Right lobe of liver (tissue), 6 donors: Measurements from ENCODE around the gene ZBTB21. TPM values are rescaled to one million over a fixed set of nuclear protein-coding genes. Genes with fewer than 3 reads are reported as not detected.

ENCODE experiments used
- ATAC-seq, 4 donors: fragments of 200-7000 bp; cut with Tn5 transposase; one replicate each; pipeline ENCODE4 v1.9.1; 2020; ENCODE audit warnings: mild to moderate bottlenecking in 4 of 4, moderate library complexity in 4 of 4
- DNase-seq, 3 donors: peaks; one replicate each; pipeline ENCODE4 v3.0.0-alpha.2; 2020
- H3K27ac ChIP-seq, 3 donors: fragments of 200-600 bp; one replicate each; pipeline ENCODE4 v1.8.0; 2022
- H3K27me3 ChIP-seq, 2 donors: fragments of 200-600 bp; one replicate each; pipeline ENCODE4 v1.8.0; 2022
- H3K36me3 ChIP-seq, 4 donors: fragments of 200-600 bp; sonication (generic) in 1 of 4; one replicate each; pipeline versions ENCODE4 v1.5.1 to v1.8.0; 2017 to 2022; ENCODE audit warnings: control low read depth in 1 of 4
- H3K4me1 ChIP-seq, 4 donors: fragments of 200-600 bp; sonication (generic) in 1 of 4; one replicate each; pipeline versions ENCODE4 v1.5.1 to v1.8.0; 2017 to 2022; ENCODE audit warnings: control low read depth in 1 of 4
- H3K4me3 ChIP-seq, 3 donors: fragments of 200-600 bp; one replicate each; pipeline ENCODE4 v1.8.0; 2022
- H3K9me3 ChIP-seq, 4 donors: fragments of 200-600 bp; sonication (generic) in 1 of 4; one replicate each; pipeline versions ENCODE4 v1.5.1 to v1.8.0; 2017 to 2022; ENCODE audit warnings: control low read depth in 1 of 4
- POLR2A ChIP-seq: fragments of 450-650 bp; IDR thresholded peaks from one replicate; pipeline ENCODE4 v1.6.1; 2017; ENCODE audit warnings: antibody characterized with exemption, mild to moderate bottlenecking
- WGBS: methylation state at CpG from one replicate; pipeline ENCODE4 v1.1.6; 2018; ENCODE audit warnings: low coverage, low lambda C conversion rate; ENCODE audit not compliant: insufficient coverage; ENCODE audit errors: missing lambda C conversion rate; 5-methylcytosine and 5-hydroxymethylcytosine counted together
- intact Hi-C, 2 donors: fragments of 100-400 bp; cut with DNase I; formaldehyde crosslinking; loops; one replicate each; pipeline versions ENCODE4 v1.11.2 to v1.14.1; 2022
- total RNA-seq, 6 experiments: library from RNA; depleted of rRNA in 2 of 6; stranded (reverse); fragments of >200 nt in 2 of 6; fragmentation: NEBNext Ultra II Directional in 3 of 6; extraction: Animal tissue kit (Norgen Biotek cat#: 25700) in 3 of 6; gene quantifications; one replicate each; pipeline versions ENCODE4 v1.1.0 to v1.2.4, GENCODE V29; 2016 to 2023
- TF ChIP-seq, protein P1 (sequence below), 4 donors: fragments of 200-600 bp in 3 of 4; fragments of 450-650 bp in 1 of 4; IDR thresholded peaks; one replicate each; pipeline versions ENCODE4 v1.5.1 to v1.8.0; 2016 to 2022; ENCODE audit warnings: antibody characterized with exemption in 4 of 4, mild to moderate bottlenecking in 2 of 4
- donor health status: DM: no; HTN: yes; CAD: no.
- donor health status: DM: no; HTN: no; CAD: no.
- donor health status: DM: no; HTN: no; CAD: no.
- donor health status: DM: no; HTN: yes; CAD: no.
- donor health status: DM: no; HTN: yes; CAD: no.

Gene ZBTB21
- total RNA-seq, 6 experiments from 2014 or later = 3.0 to 28.5 (median 11.2) TPM

DNA sequence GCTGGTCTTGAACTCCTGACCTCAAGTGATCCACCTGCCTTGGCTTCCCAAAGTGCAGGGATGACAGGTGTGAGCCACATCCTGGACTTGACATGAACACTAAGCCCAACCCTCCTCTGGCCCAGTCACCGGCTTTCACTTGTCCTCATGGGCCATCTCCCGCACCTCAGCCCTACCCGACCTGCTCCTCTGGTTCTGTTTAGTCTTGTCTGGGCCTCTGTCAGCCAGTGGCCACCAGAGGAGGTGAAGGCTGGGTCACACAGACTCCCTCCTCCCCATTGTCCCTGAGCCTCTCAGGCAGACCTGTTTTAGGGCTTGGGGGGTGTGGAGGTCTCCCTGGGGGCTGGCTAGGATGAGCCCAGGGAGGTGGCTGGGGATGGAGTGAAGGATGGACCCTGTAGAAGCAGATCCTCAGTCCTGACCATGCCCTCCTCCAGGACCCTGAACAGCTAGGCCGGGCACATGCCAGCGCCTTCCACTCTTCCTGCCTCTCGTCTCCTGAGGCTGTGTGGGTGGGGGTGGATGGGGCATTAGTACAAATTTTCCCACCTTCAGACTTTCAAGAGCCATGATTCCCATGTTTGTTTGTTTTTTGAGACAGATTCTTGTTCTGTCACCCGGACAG, 34.8 kb upstream of the ZBTB21 start:
- H3K4me3 ChIP-seq = no peak overlapping the region
- no peak overlapping the region for H3K27ac ChIP-seq
- 100% methylated on average over 2 of the region's 7 CpGs for whole genome bisulfite sequencing
- intact Hi-C loops = no loop called here
- peaks cover 0 to 4% (median 2%) of the 10 kb centered on the region in 4 donors for H3K4me1 ChIP-seq
- no peaks in the 10 kb centered on the region for H3K9me3 ChIP-seq
- TF ChIP-seq, protein P1, sequence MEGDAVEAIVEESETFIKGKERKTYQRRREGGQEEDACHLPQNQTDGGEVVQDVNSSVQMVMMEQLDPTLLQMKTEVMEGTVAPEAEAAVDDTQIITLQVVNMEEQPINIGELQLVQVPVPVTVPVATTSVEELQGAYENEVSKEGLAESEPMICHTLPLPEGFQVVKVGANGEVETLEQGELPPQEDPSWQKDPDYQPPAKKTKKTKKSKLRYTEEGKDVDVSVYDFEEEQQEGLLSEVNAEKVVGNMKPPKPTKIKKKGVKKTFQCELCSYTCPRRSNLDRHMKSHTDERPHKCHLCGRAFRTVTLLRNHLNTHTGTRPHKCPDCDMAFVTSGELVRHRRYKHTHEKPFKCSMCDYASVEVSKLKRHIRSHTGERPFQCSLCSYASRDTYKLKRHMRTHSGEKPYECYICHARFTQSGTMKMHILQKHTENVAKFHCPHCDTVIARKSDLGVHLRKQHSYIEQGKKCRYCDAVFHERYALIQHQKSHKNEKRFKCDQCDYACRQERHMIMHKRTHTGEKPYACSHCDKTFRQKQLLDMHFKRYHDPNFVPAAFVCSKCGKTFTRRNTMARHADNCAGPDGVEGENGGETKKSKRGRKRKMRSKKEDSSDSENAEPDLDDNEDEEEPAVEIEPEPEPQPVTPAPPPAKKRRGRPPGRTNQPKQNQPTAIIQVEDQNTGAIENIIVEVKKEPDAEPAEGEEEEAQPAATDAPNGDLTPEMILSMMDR (IDR thresholded peaks at IDR 0.05) = no peak
- no peak for TF ChIP-seq POLR2A
- ATAC-seq (no peak), DNase-seq (no peak)
- no peaks in the 10 kb centered on the region for H3K36me3 ChIP-seq
- H3K27me3 ChIP-seq = no peaks in the 10 kb centered on the region

DNA sequence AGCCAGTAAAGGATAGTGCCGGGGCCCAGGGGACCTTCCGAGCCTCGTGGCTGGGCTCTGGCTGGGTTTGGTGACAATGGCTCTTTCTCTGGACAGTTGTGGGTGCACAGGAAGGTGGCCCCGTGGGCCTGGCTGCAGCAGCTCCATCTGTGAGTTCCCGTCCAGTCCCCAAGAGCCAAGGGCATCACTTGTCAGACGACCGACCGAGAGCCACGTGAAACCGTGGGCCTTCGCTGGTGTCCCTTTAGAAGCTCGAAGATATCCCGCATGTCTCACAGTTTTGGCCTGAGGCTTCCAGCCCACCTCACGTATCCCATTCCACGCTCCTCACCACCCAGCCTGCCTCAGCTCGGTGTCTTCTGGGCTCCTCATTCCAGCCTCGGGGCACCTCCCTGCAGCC, 33.8 kb upstream of the ZBTB21 start:
- no peak for DNase-seq
- Histone ChIP-seq H3K27me3 (no peaks in the 10 kb centered on the region), H3K9me3 (no peaks in the 10 kb centered on the region), H3K27ac (no peak overlapping the region), H3K4me1 (peaks cover 0 to 12% (median 8%) of the 10 kb centered on the region in 4 donors), H3K4me3 (no peak overlapping the region), H3K36me3 (no peaks in the 10 kb centered on the region)
- no peak for ATAC-seq
- no peak for TF ChIP-seq POLR2A
- TF ChIP-seq, protein P1 (IDR thresholded peaks at IDR 0.05) = no peak
- intact Hi-C loops = no loop called here
- WGBS = 90% methylated on average over 4 of the region's 17 CpGs

DNA sequence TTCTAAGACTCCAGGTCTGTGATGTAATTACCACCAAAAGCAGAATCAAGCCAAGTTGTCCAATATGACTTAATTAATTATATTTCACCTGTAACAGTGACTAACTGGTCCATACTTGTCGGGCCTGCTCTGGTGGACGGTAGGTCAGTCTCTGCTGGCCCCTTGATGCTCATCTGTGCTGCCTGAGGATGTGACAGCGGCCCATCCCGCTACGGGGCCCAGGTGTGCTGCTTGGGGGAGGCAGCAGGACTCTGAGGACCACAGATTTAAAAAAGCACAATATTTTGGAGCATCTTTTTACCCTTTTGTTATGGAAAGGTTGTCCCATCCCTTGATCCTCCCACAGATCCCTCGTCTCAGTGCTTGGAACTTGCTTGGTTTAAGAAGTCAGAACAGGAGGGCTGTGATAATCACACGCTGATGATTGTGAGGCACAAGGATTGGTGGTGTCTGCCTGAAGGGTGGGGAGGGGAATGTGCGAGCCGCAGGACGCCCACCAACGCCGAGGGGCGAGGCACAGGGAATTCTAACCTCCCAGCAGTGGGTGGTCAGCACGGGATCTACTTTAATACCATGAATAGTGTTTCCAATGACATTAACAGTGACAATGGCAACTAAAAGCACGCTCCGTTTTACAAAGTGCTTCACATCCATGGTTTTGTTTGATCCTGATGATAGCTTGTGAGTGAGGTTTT, 33.2 kb upstream of the ZBTB21 start:
- ATAC-seq (no peak), DNase-seq (no peak)
- no peak for TF ChIP-seq POLR2A
- TF ChIP-seq, protein P1 (IDR thresholded peaks at IDR 0.05) = no peak
- H3K27me3 ChIP-seq = no peaks in the 10 kb centered on the region
- H3K4me3 ChIP-seq = no peak overlapping the region
- no peaks in the 10 kb centered on the region for H3K36me3 ChIP-seq
- intact Hi-C loops = no loop called here
- 87% methylated on average over 10 of the region's 16 CpGs for WGBS
- peaks cover 0 to 18% (median 11%) of the 10 kb centered on the region in 4 donors for H3K4me1 ChIP-seq
- H3K9me3 ChIP-seq = no peaks in the 10 kb centered on the region
- H3K27ac ChIP-seq = no peak overlapping the region

- no peaks in the 10 kb centered on the region for H3K27me3 ChIP-seq
- no peak overlapping the region for H3K4me3 ChIP-seq
- DNase-seq (no peak), ATAC-seq (no peak)
- no peak overlapping the region for H3K27ac ChIP-seq
- intact Hi-C loops = no loop called here
- no peaks in the 10 kb centered on the region for H3K36me3 ChIP-seq
- TF ChIP-seq POLR2A = no peak
- TF ChIP-seq, protein P1 (IDR thresholded peaks at IDR 0.05) = no peak
- H3K9me3 ChIP-seq = no peaks in the 10 kb centered on the region
- 85% methylated on average over 9 of the region's 9 CpGs for WGBS
- peaks cover 0 to 24% (median 12%) of the 10 kb centered on the region in 4 donors for H3K4me1 ChIP-seq
Observed at GRCh38 chr21:42042651-42043050, 32.5 kb upstream of the ZBTB21 start.
